Endothelial cell of umbilical vein (primary cell): ENCODE data around the gene MRPL58. TPM values are rescaled to one million over a fixed set of nuclear protein-coding genes. Genes with fewer than 3 reads are reported as not detected.

Experiments used
- BruUV-seq: library from RNA; stranded (reverse); fragments of 400-500 nt; replicated peaks from 2 replicates; lab custom pipeline; 2021; lab: Mats Ljungman, UMichigan
- CTCF ChIA-PET: fragments of 300-600, 350-600 bp; sonication (Branson Sonifier 250); formaldehyde crosslinking; loops from one replicate; lab custom pipeline; 2021; ENCODE audit warnings: antibody characterized with exemption, inconsistent platforms; lab: Charles Lee
- POLR2A ChIA-PET: fragments of 300-600, 350-600 bp; sonication (Branson Sonifier 250); formaldehyde crosslinking; loops from one replicate; lab custom pipeline; 2021; ENCODE audit warnings: antibody characterized with exemption, inconsistent platforms; lab: Charles Lee
- DNase-seq: peaks from one replicate; pipeline ENCODE4 v3.0.0-alpha.2; 2011; ENCODE audit warnings: low read depth, low spot score
- FAIRE-seq: peaks from 2 replicates; lab custom pipeline; 2011; peaks lifted over from hg19 to GRCh38; lab: Jason Lieb, UNC
- H2AFZ ChIP-seq: 2 replicates; pipeline ENCODE4 v1.6.0; 2012; ENCODE audit warnings: low read depth, low read length, control low read depth, inconsistent platforms
- H3K27ac ChIP-seq: 2 replicates; pipeline ENCODE4 v1.5.1; 2011; ENCODE audit warnings: low read depth, mild to moderate bottlenecking, control low read depth, low read length, moderate library complexity; ENCODE audit not compliant: insufficient read depth
- H3K27me3 ChIP-seq, 2 experiments: 2 replicates each; pipeline versions ENCODE4 v1.6.0 to v1.6.1; 2011; ENCODE audit warnings: low read length in 2 of 2, mixed read lengths in 1 of 2; ENCODE audit not compliant: control insufficient read depth in 2 of 2, insufficient read depth in 2 of 2
- H3K36me3 ChIP-seq, 2 experiments: 2 replicates in 1 of 2; 3 replicates in 1 of 2; pipeline ENCODE4 v1.5.1; 2011; ENCODE audit warnings: low read length in 2 of 2, mild to moderate bottlenecking in 1 of 2, moderate library complexity in 1 of 2; ENCODE audit not compliant: control insufficient read depth in 2 of 2, insufficient read depth in 2 of 2; ENCODE audit errors: extremely low read depth in 1 of 2
- H3K4me1 ChIP-seq: 3 replicates; pipeline ENCODE4 v1.5.1; 2011; ENCODE audit warnings: mild to moderate bottlenecking, low read length; ENCODE audit not compliant: control insufficient read depth, insufficient read depth; ENCODE audit errors: extremely low read depth
- H3K4me2 ChIP-seq: 2 replicates; pipeline ENCODE4 v1.6.1; 2011; ENCODE audit warnings: low read length, control low read depth, mixed read lengths; ENCODE audit not compliant: insufficient read depth
- H3K4me3 ChIP-seq, 3 experiments: fragments of 200-600 bp in 1 of 3; sonication (generic), shearing (Covaris generic) in 1 of 3; replicated peaks in 1 of 3; 2 replicates each; pipeline ENCODE4 v1.5.1; 2011 to 2016; ENCODE audit warnings: control low read depth in 3 of 3, low read length in 3 of 3, mild to moderate bottlenecking in 2 of 3, inconsistent platforms in 1 of 3, low read depth in 1 of 3, moderate library complexity in 1 of 3; ENCODE audit not compliant: insufficient read depth in 1 of 3
- H3K79me2 ChIP-seq: 2 replicates; pipeline ENCODE4 v1.6.0; 2012; ENCODE audit warnings: low read length, inconsistent platforms; ENCODE audit not compliant: control insufficient read depth, insufficient read depth
- H3K9ac ChIP-seq: replicated peaks from 2 replicates; pipeline ENCODE3; 2011; ENCODE audit warnings: low read length, control low read depth; ENCODE audit not compliant: insufficient read depth; ENCODE audit errors: extremely low read depth
- H3K9me1 ChIP-seq: replicated peaks from 3 replicates; pipeline ENCODE4 v1.6.0; 2011; ENCODE audit warnings: mild to moderate bottlenecking, low read length; ENCODE audit not compliant: control insufficient read depth, insufficient read depth; ENCODE audit errors: extremely low read depth
- H3K9me3 ChIP-seq: replicated peaks from 2 replicates; pipeline ENCODE4 v1.5.1; 2012; ENCODE audit warnings: low read length, inconsistent platforms; ENCODE audit not compliant: control insufficient read depth, insufficient read depth
- H4K20me1 ChIP-seq: replicated peaks from 2 replicates; pipeline ENCODE3; 2011; ENCODE audit warnings: mild to moderate bottlenecking, low read length; ENCODE audit not compliant: control insufficient read depth, insufficient read depth; ENCODE audit errors: extremely low read depth
- FOS ChIP-seq: IDR thresholded peaks from 2 replicates; pipeline ENCODE4 v1.6.1; 2011; ENCODE audit warnings: mild to moderate bottlenecking, low read length, moderate library complexity, borderline replicate concordance; ENCODE audit not compliant: insufficient read depth
- dilution Hi-C: fragments of 300-500 bp; cut with MboI; formaldehyde crosslinking; loops from one replicate; pipeline ENCODE4 v1.15.0; 2019; ENCODE audit warnings: low sequenced_read_pairs; ENCODE audit not compliant: extremely low pct_ligation_motif_present
- intact Hi-C: fragments of 100-400 bp; cut with micrococcal nuclease; formaldehyde crosslinking; loops from one replicate; pipeline ENCODE4 v1.10.0; 2022
- polyA plus RNA-seq, 4 experiments: library from polyadenylated mRNA; depleted of rRNA in 3 of 4; stranded (reverse) in 3 of 4; unstranded in 1 of 4; fragments of >200 nt; gene quantifications; 2 replicates each; pipeline versions ENCODE4 v1.2.1 to v1.2.3, GENCODE V29; 2011 to 2012; ENCODE audit warnings: missing spikeins in 1 of 4
- total RNA-seq: library from RNA; stranded (reverse); gene quantifications from 2 replicates; pipeline ENCODE4 v1.2.3, GENCODE V29; 2021
- TF ChIP-seq, protein P1 (sequence below), 2 donors: IDR thresholded peaks; 1 replicate in 1 of 2; 2 replicates in 1 of 2; pipeline ENCODE4 v1.5.1; 2011; ENCODE audit warnings: low read length in 2 of 2, mild to moderate bottlenecking in 2 of 2, moderate library complexity in 2 of 2, control low read depth in 1 of 2, inconsistent platforms in 1 of 2, low read depth in 1 of 2; ENCODE audit not compliant: insufficient read depth in 1 of 2; ENCODE audit errors: extremely low read depth in 1 of 2

Gene MRPL58
- total and polyA plus RNA-seq, 2 donors (not counting 3 experiments of a cell fraction or from before 2014, with no cell fraction given) = 38.0 to 43.7 TPM

- ChIA-PET POLR2A (interaction anchor here (0.6 to 1.0 kb wide), 3 partner anchors 46 to 97 kb away, joined by 3 to 6 read pairs (median 6); no protein-coding TSS in a partner anchor), CTCF (interaction anchor here (0.7 to 6.1 kb wide), 36 partner anchors 9 to 211 kb away, joined by 3 to 80 read pairs (median 5); partner anchors contain the start of genes ARMC7, ATP5PD, KCTD2 and MIF4GD)
- intact Hi-C loops (no loop called here), dilution Hi-C loops (no loop called here)
- H3K9ac ChIP-seq = no peak overlapping the region
- H3K79me2 ChIP-seq = no peaks in the 10 kb centered on the region
- no peak overlapping the region for H3K4me2 ChIP-seq
- no peaks in the 10 kb centered on the region for H3K4me1 ChIP-seq
- H3K27ac ChIP-seq = no peak overlapping the region
- TF ChIP-seq, protein P1, sequence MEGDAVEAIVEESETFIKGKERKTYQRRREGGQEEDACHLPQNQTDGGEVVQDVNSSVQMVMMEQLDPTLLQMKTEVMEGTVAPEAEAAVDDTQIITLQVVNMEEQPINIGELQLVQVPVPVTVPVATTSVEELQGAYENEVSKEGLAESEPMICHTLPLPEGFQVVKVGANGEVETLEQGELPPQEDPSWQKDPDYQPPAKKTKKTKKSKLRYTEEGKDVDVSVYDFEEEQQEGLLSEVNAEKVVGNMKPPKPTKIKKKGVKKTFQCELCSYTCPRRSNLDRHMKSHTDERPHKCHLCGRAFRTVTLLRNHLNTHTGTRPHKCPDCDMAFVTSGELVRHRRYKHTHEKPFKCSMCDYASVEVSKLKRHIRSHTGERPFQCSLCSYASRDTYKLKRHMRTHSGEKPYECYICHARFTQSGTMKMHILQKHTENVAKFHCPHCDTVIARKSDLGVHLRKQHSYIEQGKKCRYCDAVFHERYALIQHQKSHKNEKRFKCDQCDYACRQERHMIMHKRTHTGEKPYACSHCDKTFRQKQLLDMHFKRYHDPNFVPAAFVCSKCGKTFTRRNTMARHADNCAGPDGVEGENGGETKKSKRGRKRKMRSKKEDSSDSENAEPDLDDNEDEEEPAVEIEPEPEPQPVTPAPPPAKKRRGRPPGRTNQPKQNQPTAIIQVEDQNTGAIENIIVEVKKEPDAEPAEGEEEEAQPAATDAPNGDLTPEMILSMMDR (IDR thresholded peaks at IDR 0.05; ENCODE audit: extremely low read depth in 1 of 2, insufficient read depth in 1 of 2, low read depth in 1 of 2, low read length in 2 of 2) = peak; percentile 21 to 39
- TF ChIP-seq FOS = no peak
- H3K9me3 ChIP-seq = no peaks in the 10 kb centered on the region
- FAIRE-seq (peak; percentile 85), DNase-seq (peak; percentile 77)
- peaks cover 8 to 27% of the 10 kb centered on the region in 2 experiments for H3K36me3 ChIP-seq
- no peaks in the 10 kb centered on the region for H3K27me3 ChIP-seq
- no peak overlapping the region for H2AFZ ChIP-seq
- H4K20me1 ChIP-seq = no peaks in the 10 kb centered on the region
- no TSS peak for BruUV-seq
- no peak overlapping the region for H3K4me3 ChIP-seq
- no peaks in the 10 kb centered on the region for H3K9me1 ChIP-seq
These were observed 47.2 kb downstream of the MRPL58 start for GRCh38 chr17:75059369-75060345.
